ENCODE measurements around the gene PSMB7. TPM values are rescaled to one million over a fixed set of nuclear protein-coding genes. Genes with fewer than 3 reads are reported as not detected.

PSMB7 gene
- total and polyA plus RNA-seq, 12 donors: 148 to 308 (median 163) TPM

- WGBS, 2 donors: 93 to 94% methylated on average over 8 of the region's 8 CpGs
- Histone ChIP-seq H3K9me3 (no peaks in the 10 kb centered on the region), H3K27ac (no peak overlapping the region), H3K4me3 (no peak overlapping the region), H3K27me3 (no peaks in the 10 kb centered on the region), H3K4me1 (peaks cover 0 to 22% (median 3%) of the 10 kb centered on the region in 9 donors), H3K36me3 (peaks cover 0 to 64% (median 0%) of the 10 kb centered on the region in 9 donors)
- DNase-seq (no peak), ATAC-seq (no peak)
- no peak for TF ChIP-seq CTCF (IDR thresholded peaks at IDR 0.05)
- intact Hi-C loops (cut with DNase I): loop anchor here in 1 of 10 donors (5.0 kb wide), 1 partner anchor 42 kb away; no protein-coding TSS in a partner anchor
These were observed 111.0 kb downstream of the PSMB7 start for GRCh38 chr9:124304285-124304684.

GRCh38 chr9:124303762-124304161, 111.5 kb downstream of the PSMB7 start:
- WGBS, 2 donors: 91% methylated on average over 14 of the region's 14 CpGs
- no peak for TF ChIP-seq CTCF (IDR thresholded peaks at IDR 0.05)
- Histone ChIP-seq H3K27ac (no peak overlapping the region), H3K4me3 (no peak overlapping the region), H3K9me3 (no peaks in the 10 kb centered on the region), H3K4me1 (peaks cover 0 to 25% (median 7%) of the 10 kb centered on the region in 9 donors), H3K27me3 (no peaks in the 10 kb centered on the region), H3K36me3 (peaks cover 0 to 59% (median 0%) of the 10 kb centered on the region in 9 donors)
- intact Hi-C loops (cut with DNase I): loop anchor here in 1 of 10 donors (5.0 kb wide), 1 partner anchor 41 kb away; no protein-coding TSS in a partner anchor
- ATAC-seq (no peak), DNase-seq (no peak)

Other genes starting within 250 kb of the PSMB7 start
- 10 to 100 TPM in 4 of 10 donors, 1 to 10 TPM in 6; 4.6 to 22.4 (median 7.9) TPM for gene NEK6, start 157.5 kb downstream of the PSMB7 start, total RNA-seq
- 1 to 10 TPM; 1.9 to 2.1 TPM for gene NEK6, start 157.5 kb downstream of the PSMB7 start, polyA plus RNA-seq
- under 1 TPM in 1 of 10 donors, not detected in 9; 0.68 TPM for gene ADGRD2, start 35.0 kb upstream of the PSMB7 start, total RNA-seq
- under 1 TPM in 1 of 2 donors, not detected in 1; 0.03 TPM for gene ADGRD2, start 35.0 kb upstream of the PSMB7 start, polyA plus RNA-seq
- gene NR5A1, start 92.0 kb upstream of the PSMB7 start, total RNA-seq: not detected
- gene NR5A1, start 92.0 kb upstream of the PSMB7 start, polyA plus RNA-seq: under 1 TPM; 0.01 to 0.15 TPM